ENCODE data around the gene MTUS2.

GRCh38 chr13:29028868-29029267 is 208.7 kb downstream of the MTUS2 start:
- TF ChIP-seq CTCF (IDR thresholded peaks at IDR 0.05; ENCODE audit: insufficient read depth, low read length) (no peak), GABPA (IDR thresholded peaks at IDR 0.05; ENCODE audit: low read depth) (no peak), REST (IDR thresholded peaks at IDR 0.05; ENCODE audit: insufficient replicate concordance, low read depth) (no peak)

Data from HL-60 (cell line).